ENCODE results near the gene MTMR10.

The MTMR10 gene, protein sequence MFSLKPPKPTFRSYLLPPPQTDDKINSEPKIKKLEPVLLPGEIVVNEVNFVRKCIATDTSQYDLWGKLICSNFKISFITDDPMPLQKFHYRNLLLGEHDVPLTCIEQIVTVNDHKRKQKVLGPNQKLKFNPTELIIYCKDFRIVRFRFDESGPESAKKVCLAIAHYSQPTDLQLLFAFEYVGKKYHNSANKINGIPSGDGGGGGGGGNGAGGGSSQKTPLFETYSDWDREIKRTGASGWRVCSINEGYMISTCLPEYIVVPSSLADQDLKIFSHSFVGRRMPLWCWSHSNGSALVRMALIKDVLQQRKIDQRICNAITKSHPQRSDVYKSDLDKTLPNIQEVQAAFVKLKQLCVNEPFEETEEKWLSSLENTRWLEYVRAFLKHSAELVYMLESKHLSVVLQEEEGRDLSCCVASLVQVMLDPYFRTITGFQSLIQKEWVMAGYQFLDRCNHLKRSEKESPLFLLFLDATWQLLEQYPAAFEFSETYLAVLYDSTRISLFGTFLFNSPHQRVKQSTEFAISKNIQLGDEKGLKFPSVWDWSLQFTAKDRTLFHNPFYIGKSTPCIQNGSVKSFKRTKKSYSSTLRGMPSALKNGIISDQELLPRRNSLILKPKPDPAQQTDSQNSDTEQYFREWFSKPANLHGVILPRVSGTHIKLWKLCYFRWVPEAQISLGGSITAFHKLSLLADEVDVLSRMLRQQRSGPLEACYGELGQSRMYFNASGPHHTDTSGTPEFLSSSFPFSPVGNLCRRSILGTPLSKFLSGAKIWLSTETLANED

DNA sequence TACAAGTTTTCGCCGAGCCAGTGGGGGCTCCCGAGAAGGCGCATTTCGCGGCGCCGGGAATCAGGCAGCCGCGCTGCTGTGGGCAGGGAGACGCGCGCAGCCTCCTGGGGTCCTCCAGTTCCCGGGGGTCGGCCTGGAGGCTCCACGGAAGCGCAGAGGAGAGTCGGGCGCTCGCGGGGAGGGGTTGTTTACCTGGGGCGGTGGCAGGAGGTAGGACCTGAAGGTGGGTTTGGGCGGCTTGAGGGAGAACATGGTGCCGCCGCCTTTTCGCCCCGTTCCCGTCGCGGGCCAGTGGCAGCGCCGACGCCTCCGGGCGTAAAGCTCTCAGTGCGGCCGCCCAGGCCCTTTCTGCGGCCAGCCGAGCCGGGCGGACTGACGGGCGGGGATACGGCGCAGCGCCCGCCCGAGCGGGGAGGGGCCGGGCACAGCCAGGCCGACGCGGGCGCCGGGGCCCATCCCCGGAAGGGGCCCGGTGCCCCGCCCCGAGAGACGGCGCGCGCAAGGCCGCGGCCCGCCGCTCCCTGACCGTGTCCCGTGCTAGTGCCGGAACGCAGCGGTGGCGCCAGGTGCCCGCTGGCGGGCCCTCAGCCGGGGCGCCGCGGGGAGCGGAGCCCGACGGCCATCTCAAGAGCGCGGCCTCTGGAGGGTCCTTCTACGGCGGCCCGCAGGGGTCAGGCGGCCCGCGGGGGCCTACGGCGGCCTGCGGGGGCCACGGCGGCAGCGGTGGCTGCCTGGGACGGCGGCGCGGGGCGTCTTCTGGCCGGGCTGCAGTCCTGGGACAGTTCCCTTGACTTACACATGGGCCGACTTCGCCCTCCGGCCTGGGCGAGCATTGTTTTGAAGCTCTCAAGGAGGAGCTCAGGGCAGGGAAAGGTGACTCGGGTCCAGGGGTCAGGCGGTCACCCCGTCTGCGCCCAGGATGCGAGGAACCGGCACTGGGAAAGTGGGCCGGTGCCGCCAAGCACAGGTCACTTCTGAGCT, at the start of gene MTMR10:
MTMR10 (minus strand) TSS at position 374 of the 981 bp plus-strand sequence; CDS start at position 252, 122 bp downstream.
- peak; percentile 87 for DNase-seq (ENCODE audit: low read depth)

- DNase-seq (ENCODE audit: low read depth), result no peak
Measured at GRCh38 chr15:31040611-31041010, 49.2 kb upstream of the MTMR10 start.

GRCh38 chr15:31039961-31040360, 48.5 kb upstream of the MTMR10 start:
- no peak for DNase-seq (ENCODE audit: low read depth)

DNA sequence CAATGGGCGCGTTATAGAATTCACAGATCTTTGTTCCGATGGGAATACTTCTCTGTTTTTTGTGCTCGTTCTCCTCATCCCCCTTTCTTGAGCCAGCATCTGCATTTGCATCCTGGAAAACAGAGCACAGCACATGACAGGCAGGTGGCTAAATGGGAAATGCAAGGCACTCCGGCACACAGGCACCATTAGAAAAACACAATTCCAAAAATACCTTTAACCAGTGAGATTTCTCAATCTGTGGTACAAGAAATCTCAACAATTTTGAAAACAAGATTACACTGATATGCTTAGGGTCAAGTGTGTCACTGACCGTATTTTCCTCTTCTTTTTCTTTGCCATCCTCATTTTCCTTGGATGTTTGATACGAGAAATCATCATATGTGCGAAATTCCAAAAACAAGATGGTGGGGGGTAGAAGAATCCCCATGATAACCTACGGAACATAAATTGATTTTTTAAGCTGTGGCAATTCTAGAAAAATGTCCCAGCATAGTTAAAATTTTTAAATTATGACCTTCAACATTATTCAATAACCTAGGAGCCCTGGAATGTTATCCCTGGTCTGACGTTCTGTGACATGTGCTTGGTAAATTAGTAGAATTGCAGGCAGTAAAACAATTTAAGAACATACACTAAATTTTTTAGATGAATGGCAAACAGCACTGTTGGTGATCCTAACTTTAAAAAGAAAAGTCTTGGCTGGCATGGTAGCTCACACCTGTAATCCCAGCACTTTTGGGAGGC, 46.5 kb upstream of the MTMR10 start:
- DNase-seq (ENCODE audit: low read depth), result peak; percentile 20

DNA sequence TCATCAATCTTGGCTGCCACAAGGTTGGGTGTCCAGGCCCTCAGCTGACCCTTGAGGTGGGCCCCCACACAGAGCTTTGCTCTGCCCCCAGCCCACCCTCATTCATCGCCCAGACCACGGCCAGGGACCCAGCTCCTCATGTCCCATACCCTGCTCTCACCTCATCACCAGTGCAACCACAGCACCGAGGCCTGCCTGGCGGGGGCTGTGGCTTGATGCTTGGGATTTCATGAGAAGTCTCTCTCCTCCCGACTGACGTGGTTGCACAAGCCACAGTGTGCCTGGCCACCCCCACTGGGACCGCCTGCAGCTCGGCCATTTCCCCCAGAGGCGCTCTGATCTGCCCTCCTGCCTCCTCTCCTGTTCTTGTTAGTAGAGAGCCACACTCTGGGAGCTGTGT, 45.4 kb upstream of the MTMR10 start:
- DNase-seq (ENCODE audit: low read depth), result no peak

GRCh38 chr15:31035610-31036009, 44.2 kb upstream of the MTMR10 start:
- peak; percentile 33 for DNase-seq (ENCODE audit: low read depth)

- DNase-seq (ENCODE audit: low read depth), result peak; percentile 57
Measured at GRCh38 chr15:31034152-31034551, 42.7 kb upstream of the MTMR10 start.

DNA sequence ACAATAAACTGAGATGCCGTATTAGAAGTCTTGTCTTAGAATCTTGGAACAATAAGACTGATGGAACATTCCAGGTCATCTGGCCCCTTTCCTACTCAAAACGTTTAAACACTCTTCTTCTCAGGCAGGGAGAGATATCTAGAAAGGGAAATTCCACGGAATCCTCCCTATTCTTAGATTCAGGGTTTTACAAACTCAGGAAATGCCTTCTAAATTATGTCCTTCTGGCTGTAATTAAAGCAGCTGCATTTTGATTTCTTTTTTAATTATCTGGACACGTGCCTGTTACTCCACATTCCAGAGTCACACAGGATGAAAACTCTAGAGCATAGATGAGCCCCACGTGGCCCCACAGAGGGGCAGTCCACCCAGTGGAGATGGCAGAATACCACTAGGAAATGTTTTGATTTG, 41.5 kb upstream of the MTMR10 start:
- DNase-seq (ENCODE audit: low read depth), result peak; percentile 97

DNA sequence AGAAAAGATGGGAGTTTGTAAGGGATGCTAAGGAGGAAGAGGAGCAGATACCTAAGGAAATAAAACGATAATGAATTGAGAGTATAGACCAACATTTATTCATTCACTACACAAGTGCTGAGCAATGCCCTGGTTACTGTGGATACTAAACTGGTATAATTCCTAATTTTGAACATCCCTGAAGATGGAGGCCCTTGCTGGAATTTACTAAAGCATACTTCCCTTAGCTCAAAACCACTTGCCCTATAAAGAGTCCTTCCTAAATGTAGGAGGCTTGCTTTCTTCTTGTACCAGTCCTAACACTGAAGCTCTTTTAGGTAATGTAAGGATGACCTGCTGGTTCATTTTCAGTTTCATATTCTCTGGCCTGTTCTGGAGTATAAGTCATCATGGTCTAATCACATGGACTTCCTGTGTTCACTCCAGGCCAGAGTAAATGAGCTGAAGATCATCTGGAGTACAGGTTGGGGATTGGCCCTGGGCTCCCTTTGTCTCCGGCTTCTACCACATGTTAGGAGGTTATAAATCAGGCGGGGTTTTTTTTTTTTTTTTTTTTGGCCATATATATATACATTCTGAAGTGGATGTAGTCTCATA, 40.1 kb upstream of the MTMR10 start:
- DNase-seq (ENCODE audit: low read depth), result peak; percentile 70

DNA sequence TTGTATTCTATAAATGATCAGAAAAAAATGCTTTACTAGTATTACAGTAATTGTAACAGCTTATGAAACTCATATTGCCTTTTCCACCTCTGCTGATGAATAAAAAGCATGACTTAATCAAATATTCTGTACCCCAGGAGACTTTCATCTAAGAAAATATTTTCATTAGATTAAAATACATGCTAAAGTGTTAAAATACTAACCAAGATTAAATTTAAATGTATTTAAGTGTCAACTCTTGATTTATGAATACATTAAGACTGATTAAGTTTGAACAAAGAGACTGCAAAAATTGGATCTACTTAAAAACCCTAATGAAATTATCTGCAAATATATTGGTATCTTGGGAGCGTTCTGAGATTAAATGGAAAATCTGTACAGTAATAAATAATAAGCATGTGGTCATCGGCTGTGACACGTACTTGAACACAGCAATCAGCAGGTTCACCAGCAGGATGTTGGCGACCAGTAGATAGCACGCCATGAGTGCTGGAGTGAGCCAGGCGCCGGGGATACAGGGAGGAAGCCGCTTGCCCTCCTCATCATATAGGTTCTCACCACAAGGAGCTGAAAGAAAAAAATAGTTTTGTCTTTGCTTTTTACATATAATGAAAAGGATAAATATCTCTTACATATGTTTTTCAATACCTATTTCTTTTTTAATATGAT, 36.6 kb upstream of the MTMR10 start:
- no peak for DNase-seq (ENCODE audit: low read depth)

DNA sequence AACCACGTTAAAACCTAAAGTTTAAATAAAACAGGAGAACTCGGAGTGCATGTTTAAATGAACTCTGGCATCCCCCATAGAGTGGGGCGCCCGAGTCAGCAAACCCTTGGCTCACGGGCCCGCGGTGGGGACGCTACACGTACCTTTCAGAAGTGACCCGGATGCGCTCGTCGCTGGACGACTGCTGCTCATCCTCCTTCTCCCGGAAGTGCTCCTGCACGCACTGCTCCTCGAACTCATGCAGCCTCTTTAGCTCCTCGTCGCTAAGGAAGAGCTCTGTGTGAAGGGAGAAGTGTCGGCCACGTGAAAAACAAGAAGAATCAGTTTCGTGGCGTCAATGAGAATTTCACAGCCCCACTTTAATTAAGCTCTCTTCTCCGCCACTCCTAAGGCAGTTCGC, 34.6 kb upstream of the MTMR10 start:
- DNase-seq (ENCODE audit: low read depth), result no peak

DNA sequence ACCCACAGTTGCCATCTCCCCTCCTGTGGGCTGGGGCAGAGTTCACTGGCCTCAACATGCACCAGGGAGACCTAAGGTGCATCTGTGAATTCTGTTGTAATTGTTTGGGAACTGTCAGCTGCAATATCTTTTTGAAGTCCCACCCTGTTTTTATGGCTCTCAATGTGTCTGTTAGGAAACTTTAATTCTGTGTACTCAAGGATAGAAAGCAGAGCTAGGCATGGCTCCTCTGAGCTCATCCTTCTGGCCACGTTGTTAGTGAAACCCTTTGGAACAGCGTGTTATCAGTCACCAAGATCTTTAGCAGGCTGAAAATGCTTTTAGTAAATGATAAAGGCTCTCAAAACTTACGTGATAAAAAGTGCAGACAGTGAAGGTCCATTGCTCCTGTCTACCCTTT, 33.6 kb upstream of the MTMR10 start:
- DNase-seq (ENCODE audit: low read depth), result peak; percentile 86

DNA sequence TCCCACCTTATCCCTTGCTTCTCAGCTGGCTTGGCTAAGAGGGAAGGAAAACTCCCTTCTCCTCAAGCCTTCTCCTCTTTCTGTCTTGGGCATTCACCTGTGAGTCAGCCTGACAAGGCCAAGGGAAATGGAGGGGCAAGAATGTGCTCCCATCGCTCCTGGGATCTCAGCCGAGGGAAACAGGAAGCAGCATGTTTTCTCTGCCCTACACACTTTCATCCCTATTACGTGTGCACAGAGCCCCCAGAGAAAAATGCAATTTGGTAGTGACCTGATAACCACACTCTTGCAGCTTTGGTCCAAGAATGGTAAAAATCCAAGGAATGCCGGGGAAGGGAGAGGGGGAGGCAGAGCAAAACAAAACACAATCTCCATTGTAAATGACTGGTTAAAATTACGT, 32.9 kb upstream of the MTMR10 start:
- peak; percentile 99 for DNase-seq (ENCODE audit: low read depth)

DNA sequence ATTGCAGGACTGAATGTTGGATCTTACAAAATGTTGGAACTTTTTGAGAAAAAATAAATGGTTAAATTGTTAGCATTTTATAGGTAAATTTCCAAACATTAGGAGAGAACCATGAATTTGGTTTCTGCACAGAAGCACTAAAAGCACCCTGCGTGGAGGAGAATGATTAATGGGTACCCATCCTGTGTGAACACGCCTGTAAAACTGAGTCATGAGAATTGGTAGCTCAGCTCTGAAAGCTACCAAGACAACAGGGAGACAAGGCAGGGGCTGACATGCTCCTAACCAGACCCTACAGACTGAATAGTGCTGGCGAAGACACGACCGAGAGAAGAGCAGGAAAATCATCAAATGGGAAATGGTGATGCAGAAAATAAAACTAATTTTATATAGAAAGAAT, 32.4 kb upstream of the MTMR10 start:
- DNase-seq (ENCODE audit: low read depth), result peak; percentile 32

DNA sequence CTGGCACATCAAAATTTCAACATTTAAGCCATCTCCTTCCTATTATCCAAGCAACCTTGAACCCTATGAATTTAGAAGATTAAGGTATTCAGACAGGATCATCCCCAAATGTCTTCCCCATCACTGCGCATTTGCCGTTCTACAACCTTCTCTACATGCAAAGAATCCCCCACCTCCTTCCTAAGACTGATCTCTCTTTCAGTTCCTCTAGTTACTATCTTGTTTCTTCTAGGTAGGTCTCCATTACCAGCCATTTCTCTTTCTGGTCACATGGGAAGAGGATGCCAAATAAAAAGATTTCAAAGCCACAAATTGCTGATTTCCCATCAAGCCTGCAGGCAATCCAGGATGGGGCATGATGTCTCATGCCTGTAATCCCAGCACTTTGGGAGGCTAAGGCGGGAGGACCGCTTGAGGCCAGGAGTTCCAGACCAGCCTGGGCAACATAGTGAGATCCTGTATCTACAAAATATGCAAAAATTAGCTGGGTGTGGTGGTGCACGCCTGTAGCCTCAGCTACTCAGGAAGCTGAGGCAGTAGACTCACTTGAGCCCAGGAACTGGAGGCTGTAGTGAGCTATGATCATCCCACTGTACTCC, 29.7 kb upstream of the MTMR10 start:
- DNase-seq (ENCODE audit: low read depth), result no peak

DNA sequence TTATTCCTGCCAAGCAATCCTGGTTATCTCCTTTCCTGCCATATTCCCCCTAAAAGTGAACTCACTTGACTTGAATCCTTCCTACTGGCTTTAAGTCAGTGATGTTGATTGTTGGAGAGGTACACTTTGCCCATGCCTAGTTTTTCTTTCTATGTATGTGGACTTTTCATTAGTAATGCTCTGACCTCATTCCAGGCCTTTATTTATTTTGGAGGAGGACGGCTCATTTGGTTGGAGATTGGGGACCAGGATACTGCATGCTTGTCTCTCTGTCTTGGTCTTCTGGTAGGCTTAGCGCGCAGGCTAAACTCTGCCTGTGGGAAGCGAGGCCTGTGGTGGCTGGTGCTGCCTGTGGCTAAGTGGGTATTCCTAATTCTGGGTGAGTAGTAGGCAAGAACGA, 29.1 kb upstream of the MTMR10 start:
- peak; percentile 52 for DNase-seq (ENCODE audit: low read depth)

DNA sequence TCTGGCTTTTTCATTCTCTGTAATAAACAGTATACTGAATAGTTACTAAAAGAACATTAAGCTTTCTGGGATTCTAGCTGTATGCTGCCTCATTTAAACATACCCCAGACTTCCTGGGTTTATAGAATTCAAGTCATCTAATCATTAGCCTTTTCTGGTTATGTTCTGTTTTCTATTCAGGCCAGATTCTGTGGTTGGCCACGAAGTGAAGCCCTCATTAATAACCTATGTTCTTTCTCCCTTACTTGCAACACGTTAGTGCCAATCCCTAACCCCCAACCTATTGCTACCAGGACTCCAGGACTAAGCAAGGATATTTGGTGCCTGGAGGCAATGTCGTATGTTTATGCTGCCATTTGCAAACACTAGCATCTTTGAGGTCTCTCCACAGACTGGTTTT, 28.6 kb upstream of the MTMR10 start:
- DNase-seq (ENCODE audit: low read depth), result no peak

DNA sequence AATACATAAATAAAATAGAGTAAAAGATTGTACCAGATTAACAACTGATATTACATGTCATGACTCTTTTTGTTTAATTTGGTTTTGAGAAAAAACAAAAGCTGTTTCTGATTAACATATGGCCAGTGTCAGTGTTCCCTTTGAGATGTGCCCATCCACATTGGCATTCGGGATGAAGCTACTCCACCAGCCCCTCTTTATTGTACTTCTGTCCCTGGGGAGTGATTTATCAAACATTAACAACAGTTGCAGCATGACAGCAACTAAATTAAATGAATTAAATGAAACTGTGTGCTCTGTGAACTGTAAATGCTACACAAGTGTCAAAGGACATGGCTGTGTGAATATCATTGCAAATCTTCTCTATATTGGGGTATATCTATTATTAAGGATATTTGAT, 25.9 kb upstream of the MTMR10 start:
- no peak for DNase-seq (ENCODE audit: low read depth)

DNA sequence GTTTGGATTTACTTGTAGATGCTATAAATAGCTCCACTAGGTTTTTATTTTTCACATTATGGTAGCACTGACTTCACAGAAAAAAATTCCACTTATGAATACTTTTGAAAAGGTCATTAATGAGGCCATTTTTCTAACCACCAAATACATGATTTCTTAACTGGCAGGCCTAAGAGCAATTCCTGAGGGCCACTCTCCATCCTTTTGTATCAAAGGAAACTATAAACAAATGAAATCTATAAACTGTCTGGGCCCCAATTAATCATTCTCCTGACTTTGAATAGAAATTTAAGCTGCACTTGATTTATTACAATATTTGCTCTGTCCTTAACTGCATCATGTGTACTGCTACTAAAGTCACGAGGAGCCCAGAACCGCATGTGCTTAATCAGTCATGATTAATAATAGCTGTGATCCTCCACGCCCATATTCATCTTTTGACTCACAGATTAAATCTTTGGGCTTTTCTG, 25.1 kb upstream of the MTMR10 start:
- DNase-seq (ENCODE audit: low read depth), result peak; percentile 95

DNA sequence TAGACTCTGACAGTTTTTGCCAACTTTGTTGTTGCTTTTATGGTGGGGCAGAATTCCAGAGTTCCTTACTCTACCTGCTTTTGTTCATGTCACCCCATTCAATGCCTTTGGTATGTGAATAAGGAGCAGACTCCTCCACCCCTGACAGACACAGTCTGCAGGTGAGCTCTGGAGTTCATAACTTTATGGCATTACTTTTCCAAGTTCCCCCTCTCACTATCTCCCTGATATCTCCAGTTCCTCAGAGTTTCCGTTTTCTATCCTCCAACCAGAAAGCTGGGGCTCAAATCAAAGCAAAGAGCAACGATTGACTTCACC, 23.1 kb upstream of the MTMR10 start:
- no peak for DNase-seq (ENCODE audit: low read depth)

Measured in EH (cell line).